T47D (cell line): ENCODE results near the gene OR2G2.

Experiments used
- DNase-seq, 2 experiments: peaks; one replicate each; pipeline versions ENCODE4 v3.0.0 to v3.0.0-alpha.2; 2011 to 2012; ENCODE audit warnings: low read depth in 1 of 2, low spot score in 1 of 2
- JUND ChIP-seq: IDR thresholded peaks from 2 replicates; pipeline ENCODE4 v1.6.1; 2012; ENCODE audit warnings: low read depth
- in situ Hi-C: cut with HindIII; loops from 2 replicates; pipeline ENCODE4 v1.10.0; 2016; ENCODE audit warnings: low sequenced_read_pairs, low pct_unique_long_range_greater_than_20kb

Gene OR2G2, protein sequence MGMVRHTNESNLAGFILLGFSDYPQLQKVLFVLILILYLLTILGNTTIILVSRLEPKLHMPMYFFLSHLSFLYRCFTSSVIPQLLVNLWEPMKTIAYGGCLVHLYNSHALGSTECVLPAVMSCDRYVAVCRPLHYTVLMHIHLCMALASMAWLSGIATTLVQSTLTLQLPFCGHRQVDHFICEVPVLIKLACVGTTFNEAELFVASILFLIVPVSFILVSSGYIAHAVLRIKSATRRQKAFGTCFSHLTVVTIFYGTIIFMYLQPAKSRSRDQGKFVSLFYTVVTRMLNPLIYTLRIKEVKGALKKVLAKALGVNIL

DNA sequence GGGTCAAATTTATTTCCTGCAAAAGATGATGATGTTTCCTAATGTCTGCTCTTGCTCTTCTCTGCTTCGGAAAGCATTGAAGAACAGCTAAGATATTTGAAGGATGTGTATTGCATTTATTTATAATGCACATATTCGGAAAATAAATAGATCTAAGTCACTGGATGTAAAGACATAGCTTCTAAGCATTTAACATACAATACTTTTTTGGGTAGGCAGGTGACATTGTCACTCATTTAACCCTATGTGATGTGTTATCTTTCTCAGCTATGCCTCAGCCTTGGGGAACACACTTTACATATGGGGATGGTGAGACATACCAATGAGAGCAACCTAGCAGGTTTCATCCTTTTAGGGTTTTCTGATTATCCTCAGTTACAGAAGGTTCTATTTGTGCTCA lies at the start of gene OR2G2:
TSS of gene OR2G2 (plus strand) at position 301 of the 400 bp plus-strand sequence. CDS start at position 301, 0 bp downstream.
- no peak for DNase-seq
- in situ Hi-C loops, result no loop called here
- TF ChIP-seq JUND, result no peak

DNA sequence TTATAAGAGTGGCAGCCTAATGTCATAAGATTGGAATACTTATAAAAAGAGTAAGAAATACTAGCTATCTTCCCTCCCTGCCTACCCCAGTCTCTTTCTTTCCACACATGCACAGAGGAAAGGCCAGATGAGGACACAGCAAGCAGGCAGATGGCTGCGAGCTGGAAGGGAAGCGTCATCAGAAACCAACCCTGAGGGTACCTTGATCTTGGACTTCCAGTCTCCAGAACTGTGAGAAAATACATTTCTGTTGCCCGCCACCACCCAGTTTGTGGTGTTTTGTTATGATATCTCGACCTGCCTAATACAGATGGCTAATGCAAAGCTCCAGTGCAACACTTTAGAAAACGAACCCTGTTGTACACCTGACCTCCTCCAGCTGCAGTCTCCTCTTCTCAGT lies 49.6 kb upstream of the OR2G2 start:
- no peak for TF ChIP-seq JUND
- in situ Hi-C loops, result no loop called here
- no peak for DNase-seq

DNA sequence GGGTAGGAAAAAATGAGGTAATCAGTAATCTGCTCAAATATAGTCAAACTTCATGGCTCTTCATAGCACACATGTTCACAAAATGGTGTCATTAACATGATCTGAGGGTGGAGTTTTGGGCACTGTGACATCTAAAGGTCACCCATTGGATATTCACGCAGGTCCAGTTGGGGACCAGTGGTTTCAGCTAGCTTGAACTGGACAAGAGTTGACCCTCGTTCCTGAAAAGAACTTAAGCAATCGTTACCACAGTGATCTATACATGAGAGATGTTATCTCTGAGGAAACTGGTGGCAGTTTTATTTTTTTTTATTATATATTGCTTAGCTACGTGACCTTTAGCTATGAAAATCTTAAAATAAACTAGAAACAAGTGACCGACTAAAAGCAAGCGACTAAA lies 48.9 kb upstream of the OR2G2 start:
- DNase-seq, result no peak
- TF ChIP-seq JUND, result no peak
- in situ Hi-C loops, result no loop called here

DNA sequence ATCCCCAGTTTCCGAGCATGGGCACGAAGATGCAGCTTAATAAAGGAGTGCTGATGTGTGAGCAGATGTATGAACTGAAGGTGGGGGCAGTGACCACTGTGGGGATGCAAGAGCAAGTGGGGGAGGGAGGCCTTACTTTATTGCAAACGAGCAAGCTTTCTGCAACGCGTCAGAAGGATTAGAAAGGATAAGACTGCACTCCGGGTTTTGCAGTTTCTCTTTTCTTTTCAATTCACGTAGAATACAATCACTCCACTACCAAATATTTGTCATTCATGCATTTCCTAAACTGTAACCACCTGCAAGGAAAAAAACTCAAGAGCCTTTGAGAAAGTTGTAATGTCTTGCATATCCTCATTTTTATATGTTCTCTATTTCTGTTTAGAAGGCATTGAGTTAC lies 47.6 kb upstream of the OR2G2 start:
- TF ChIP-seq JUND, result no peak
- in situ Hi-C loops, result no loop called here
- DNase-seq, result no peak

DNA sequence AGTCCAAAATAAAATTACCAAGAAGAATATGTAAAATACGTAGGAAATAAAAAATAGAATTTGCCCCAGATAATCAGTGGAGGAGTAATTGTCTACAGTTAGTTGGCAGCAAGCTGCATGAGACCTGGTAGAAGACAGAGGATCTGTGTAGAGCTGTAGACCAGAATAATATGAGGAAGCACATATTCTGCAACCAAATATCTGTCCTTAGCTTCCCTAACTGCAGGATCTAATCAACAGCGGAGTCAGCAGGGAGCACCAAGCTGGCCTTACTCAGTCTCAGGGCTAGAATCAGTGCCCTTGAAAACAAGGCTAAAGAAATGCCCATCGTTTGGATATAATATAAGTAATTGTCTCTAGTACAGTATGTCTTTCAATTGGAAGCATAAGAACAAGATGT lies 45.3 kb upstream of the OR2G2 start:
- no peak for TF ChIP-seq JUND
- no peak for DNase-seq
- in situ Hi-C loops, result no loop called here

DNA sequence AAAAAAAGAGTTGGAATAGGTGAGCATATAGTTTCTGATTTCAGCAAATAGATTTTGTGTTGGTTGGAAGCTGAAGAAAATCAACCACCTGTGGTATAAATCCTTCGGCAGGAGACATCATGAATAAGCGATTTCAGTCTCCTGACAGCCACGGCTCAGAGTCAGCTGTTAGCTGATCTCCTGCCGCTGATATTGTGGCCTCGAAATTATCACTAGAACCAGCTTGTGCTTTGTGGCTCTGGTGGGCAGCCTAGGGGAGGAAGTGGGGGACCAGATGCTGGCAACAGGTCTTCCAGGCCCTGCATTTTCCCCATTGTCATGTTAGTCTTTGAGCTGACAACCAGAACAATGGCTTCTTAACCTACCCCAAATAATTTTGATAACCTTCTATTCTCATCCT lies 40.1 kb upstream of the OR2G2 start:
- no peak for TF ChIP-seq JUND
- in situ Hi-C loops, result no loop called here
- DNase-seq, result no peak

DNA sequence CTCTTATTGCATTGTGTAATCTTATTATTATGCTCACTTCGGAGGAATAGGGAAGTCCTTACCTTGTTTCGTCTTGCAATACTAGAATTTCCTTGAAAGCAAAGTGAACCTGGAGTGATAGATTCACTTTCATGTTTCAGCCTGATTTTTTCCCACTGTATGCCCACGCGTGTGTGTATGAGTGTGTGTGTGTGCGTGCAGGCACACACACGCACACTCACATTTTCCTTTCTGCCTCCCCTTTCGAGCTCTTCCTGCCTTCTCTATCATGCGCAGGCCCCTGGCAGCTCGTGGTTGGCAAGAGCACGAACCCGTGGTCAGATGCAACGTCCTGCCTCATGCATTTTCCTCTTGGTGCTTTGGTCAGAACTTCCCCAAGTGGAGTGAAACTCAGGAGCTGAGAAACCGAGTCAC lies 39.4 kb upstream of the OR2G2 start, which contains the start of gene GCSAML:
TSS of gene GCSAML (plus strand) at position 366 of the 414 bp plus-strand sequence. CDS start 58 bp downstream, outside the sequence.
- TF ChIP-seq JUND, result no peak
- in situ Hi-C loops, result no loop called here
- DNase-seq, result no peak

DNA sequence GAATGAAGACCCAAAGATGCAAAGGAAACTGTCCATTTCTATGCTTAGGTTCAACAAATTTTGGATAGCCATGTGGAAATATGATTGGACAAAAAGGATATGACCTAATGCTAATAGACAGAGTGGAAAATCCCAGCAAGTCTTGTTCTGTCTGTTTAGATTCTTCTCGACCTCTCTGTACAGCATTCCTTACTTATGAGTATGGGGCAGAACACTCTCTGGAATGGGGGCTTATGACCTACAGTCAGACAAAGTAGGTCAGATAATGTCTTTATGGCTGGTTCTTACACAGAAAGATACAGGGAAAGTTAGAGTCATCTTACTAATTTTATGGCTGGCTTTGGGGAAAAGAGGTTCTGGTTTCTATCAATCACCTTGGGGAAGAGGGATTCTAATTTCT lies 36.4 kb upstream of the OR2G2 start:
- no peak for TF ChIP-seq JUND
- no peak for DNase-seq
- in situ Hi-C loops, result no loop called here

DNA sequence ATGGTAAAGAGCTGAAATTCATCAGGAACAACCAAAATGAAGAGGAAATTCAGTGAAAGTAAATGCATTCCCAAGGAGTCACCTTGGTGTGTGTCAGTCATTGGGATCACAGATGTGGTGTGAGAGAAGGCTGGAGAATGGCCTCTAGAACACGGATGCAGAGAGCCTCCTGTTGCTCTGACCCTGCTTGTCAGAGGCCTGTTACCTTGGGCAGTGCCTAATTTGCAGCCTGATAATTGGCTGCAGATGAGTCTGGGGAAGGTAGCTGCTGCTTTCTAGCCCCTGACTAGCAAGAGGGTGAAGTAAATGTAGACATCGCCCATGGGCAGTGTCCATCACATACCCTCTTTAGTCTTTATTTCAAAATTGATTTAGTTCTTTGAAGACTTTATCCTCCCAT lies 35.9 kb upstream of the OR2G2 start:
- TF ChIP-seq JUND, result no peak
- DNase-seq, result no peak
- in situ Hi-C loops, result no loop called here

DNA sequence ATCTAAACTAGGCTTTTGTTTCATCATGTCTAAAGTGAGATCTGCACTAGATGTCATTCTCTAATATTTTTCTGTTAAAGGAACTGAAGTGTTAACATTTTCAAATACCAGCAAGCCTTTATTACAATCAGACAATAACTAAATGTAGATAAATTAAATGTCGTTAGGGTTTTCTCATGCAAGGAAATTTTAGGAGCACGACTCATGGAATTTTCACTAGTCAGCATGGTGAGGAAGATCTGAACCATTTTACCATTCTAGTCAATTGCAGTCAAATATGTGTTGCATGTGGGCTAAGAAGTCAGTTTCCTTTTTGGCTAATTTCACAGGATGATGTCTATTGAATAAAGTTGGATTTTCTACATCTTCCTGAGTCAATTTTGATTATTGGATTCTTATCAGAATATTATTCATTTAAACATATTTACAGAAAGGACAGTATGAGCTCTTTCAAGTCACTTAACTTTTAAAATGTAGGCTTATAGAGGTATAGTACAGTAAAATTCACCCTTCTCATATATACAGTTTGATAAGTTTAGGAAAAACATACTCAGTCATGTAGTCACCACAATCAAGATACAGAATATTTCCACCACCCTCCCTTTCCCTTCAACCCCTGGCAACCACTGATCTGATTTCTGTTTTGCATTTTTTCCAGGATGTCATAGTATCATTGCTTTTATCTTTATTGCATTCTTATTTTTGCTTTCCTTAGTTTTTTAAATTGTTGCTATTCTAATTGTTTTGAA lies 30.1 kb upstream of the OR2G2 start:
- DNase-seq, result no peak
- in situ Hi-C loops, result no loop called here
- TF ChIP-seq JUND, result no peak

DNA sequence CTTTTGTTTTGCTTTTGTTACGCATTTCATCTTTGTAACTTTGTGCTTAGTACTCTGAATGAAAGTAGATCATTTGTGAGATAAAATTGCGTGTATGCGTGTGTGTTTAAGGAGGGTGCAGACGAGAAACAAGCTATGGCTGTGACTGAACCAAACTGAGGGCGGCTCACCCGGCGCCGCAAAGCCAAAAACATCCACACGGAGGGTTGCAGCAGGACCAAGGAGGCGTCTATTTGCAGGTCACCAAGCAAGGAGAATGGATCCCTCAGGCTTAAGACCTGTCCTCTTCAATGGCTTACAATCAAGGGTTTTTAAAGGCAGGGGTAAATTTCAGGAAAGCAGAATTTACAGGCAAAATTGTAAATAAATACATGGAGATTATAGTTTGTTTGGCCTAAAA lies 26.4 kb upstream of the OR2G2 start:
- in situ Hi-C loops, result no loop called here
- no peak for TF ChIP-seq JUND
- DNase-seq, result no peak

DNA sequence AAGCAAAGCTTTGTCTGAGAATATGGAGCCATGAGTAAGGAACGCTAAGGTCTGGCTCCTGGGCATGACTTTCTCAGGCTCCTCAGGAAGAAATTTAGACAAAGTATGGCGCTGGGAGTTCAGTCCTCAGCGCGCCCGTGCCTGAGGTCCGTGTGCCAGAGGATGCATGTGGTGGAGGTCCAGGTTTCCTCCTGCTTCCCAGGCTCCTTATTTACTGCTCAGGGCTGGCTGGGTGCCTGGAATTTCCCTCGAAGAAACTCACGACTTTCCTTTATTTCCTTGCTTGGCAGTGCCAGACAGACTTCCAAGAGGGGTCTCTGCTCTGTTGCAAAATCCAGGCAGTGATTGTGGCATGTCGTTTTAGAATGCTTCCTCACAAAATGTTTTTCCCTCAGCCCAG lies 26.0 kb upstream of the OR2G2 start:
- no peak for DNase-seq
- TF ChIP-seq JUND, result no peak
- in situ Hi-C loops, result no loop called here

DNA sequence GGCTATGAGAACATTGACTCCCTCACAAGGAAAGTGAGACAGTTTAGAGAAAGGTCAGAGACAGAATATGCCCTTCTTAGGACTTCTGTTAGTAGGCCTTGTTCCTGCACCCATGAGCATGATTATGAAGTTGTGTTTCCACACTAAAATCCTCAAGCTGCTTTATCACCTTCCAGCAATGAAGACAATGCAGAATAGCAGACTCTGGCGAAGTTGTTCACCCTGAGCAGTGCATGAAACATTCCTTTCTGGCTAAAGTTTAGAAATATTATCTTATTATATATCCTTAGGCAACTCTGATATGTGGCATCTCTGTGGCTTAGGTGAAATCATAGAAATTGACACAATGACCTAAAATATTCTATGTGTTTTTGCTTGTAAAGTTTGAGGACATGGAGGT lies 13.9 kb upstream of the OR2G2 start:
- no peak for TF ChIP-seq JUND
- no peak for DNase-seq
- in situ Hi-C loops, result no loop called here

DNA sequence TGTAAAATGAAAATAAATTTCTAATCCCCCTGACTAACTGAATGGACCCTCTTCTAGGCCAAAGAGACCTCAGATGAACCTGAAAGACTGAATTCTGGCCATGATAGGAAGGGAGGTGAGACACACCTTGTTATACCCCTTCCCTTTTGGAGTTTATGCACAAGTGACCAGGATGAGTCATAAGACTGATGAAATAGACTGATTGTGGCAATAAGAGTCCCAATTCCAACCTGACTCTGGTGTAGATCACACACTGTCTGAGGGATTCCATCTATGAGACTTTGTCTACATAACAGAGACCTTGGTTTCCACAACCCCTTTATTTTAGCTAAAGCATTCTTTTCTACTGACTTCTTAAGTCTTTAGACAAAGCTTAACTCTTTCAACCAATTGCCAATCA lies 13.5 kb upstream of the OR2G2 start:
- in situ Hi-C loops, result no loop called here
- no peak for DNase-seq
- TF ChIP-seq JUND, result no peak
